GM19099 (cell line): Measurements from ENCODE around the gene CEP120.
A peak's percentile ranks its signal among the peaks of the same experiment; 100 is the strongest.

Experiments used
- POLR2A ChIP-seq: IDR thresholded peaks from 3 replicates; pipeline ENCODE4 v1.6.1; 2011; ENCODE audit warnings: low read depth; ENCODE audit not compliant: insufficient read length; ENCODE audit errors: extremely low read depth

CEP120 gene

GRCh38 chr5:123423278-123424149 lies at the start of gene CEP120:
Gene CEP120 (minus strand): TSS chr5:123423403. CDS start chr5:123422998, 405 bp downstream.
- peak; percentile 92 for TF ChIP-seq POLR2A

- no peak for TF ChIP-seq POLR2A
Measured at GRCh38 chr5:123472150-123472924, 49.1 kb upstream of the CEP120 start.

GRCh38 chr5:123471385-123471784 lies 48.2 kb upstream of the CEP120 start:
- no peak for TF ChIP-seq POLR2A

- TF ChIP-seq POLR2A: no peak
Measured at GRCh38 chr5:123460296-123460729, 37.1 kb upstream of the CEP120 start.

GRCh38 chr5:123456242-123456641 lies 33.0 kb upstream of the CEP120 start:
- no peak for TF ChIP-seq POLR2A

- TF ChIP-seq POLR2A: no peak
Measured at GRCh38 chr5:123455640-123456039, 32.4 kb upstream of the CEP120 start.

GRCh38 chr5:123455095-123455494 lies 31.9 kb upstream of the CEP120 start:
- TF ChIP-seq POLR2A: no peak

- no peak for TF ChIP-seq POLR2A
Measured at GRCh38 chr5:123454259-123454911, 31.2 kb upstream of the CEP120 start.

- TF ChIP-seq POLR2A: no peak
Measured at GRCh38 chr5:123452401-123452800, 29.2 kb upstream of the CEP120 start.

GRCh38 chr5:123451047-123451446 lies 27.8 kb upstream of the CEP120 start:
- no peak for TF ChIP-seq POLR2A

- TF ChIP-seq POLR2A: no peak
Measured at GRCh38 chr5:123450640-123451039, 27.4 kb upstream of the CEP120 start.

GRCh38 chr5:123450114-123450513 lies 26.9 kb upstream of the CEP120 start:
- no peak for TF ChIP-seq POLR2A

GRCh38 chr5:123449424-123449974 lies 26.3 kb upstream of the CEP120 start:
- no peak for TF ChIP-seq POLR2A

- TF ChIP-seq POLR2A: no peak
Measured at GRCh38 chr5:123448743-123449142, 25.5 kb upstream of the CEP120 start.
